Activated naive CD8-positive, alpha-beta T cell treated with anti-CD3 and anti-CD28 coated beads, Interleukin-2, amount 10 ng/mL, durations not matched to agents 7 days and 5 days (primary cell): ENCODE measurements around the gene ZNF335. TPM values are rescaled to one million over a fixed set of nuclear protein-coding genes. Genes with fewer than 3 reads are reported as not detected.

ENCODE experiments used
- ATAC-seq: fragments of 150-1000 bp; cut with Tn5 transposase; one replicate; pipeline ENCODE4 v1.10.0; 2021; ENCODE audit warnings: low read depth, moderate library complexity
- POLR2A ChIA-PET: fragments of 350-600 bp; sonication (Branson Sonifier 250); formaldehyde crosslinking; loops from one replicate; lab custom pipeline; 2021; ENCODE audit warnings: antibody characterized with exemption; lab: Charles Lee
- DNase-seq: peaks from one replicate; pipeline ENCODE4 v3.0.0; 2021
- H3K27ac Mint-ChIP-seq: one replicate; pipeline ENCODE4 v1.8.0; 2022; ENCODE audit warnings: mild to moderate bottlenecking, mixed read lengths
- H3K27me3 Mint-ChIP-seq: one replicate; pipeline ENCODE4 v1.8.0; 2022; ENCODE audit warnings: mild to moderate bottlenecking, moderate library complexity, mixed read lengths
- H3K36me3 Mint-ChIP-seq: one replicate; pipeline ENCODE4 v1.8.0; 2021; ENCODE audit warnings: mild to moderate bottlenecking, mixed read lengths
- H3K4me1 Mint-ChIP-seq: one replicate; pipeline ENCODE4 v1.8.0; 2021; ENCODE audit warnings: mixed read lengths
- H3K4me3 Mint-ChIP-seq: one replicate; pipeline ENCODE4 v1.8.0; 2022; ENCODE audit warnings: mild to moderate bottlenecking, moderate library complexity, mixed read lengths
- H3K9me3 Mint-ChIP-seq: one replicate; pipeline ENCODE4 v1.8.0; 2021; ENCODE audit warnings: mixed read lengths
- total RNA-seq, 2 experiments: library from RNA; stranded (reverse); gene quantifications; one replicate each; pipeline ENCODE4 v1.2.3, GENCODE V29; 2021

Gene ZNF335
- total RNA-seq, 2 experiments from 2014 or later, result 43.3 to 43.7 TPM

DNA sequence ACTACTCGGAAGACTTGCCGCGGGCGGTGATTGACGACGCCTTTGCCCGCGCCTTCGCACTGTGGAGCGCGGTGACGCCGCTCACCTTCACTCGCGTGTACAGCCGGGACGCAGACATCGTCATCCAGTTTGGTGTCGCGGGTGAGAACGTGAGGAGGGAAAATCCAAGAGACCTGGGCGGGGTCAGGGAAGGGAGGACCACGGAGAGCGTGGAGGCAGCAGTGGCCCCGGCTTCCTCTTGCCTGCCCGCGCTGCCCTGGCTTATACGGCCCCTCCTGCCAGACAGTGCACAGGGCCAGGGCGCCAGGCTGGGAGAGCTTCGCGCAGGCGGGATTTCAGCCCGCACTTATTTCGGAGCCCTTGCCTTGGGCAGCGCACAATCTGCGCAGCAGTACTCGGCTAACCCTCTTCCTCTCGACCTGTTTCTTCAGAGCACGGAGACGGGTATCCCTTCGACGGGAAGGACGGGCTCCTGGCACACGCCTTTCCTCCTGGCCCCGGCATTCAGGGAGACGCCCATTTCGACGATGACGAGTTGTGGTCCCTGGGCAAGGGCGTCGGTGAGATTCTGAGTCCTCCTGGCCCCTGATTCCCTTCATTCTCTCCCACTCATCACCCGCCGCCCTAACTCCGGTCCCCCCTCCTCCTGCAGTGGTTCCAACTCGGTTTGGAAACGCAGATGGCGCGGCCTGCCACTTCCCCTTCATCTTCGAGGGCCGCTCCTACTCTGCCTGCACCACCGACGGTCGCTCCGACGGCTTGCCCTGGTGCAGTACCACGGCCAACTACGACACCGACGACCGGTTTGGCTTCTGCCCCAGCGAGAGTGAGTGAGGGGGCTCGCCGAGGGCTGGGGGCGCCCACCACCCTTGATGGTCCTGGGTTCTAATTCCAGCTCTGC lies 38.7 kb upstream of the ZNF335 start:
- no peaks in the 10 kb centered on the region for H3K9me3 Mint-ChIP-seq
- H3K4me1 Mint-ChIP-seq, result peaks cover 50% of the 10 kb centered on the region
- ATAC-seq (peak; percentile 28), DNase-seq (peak; percentile 60)
- peak overlapping the region; percentile 35 for H3K4me3 Mint-ChIP-seq
- H3K27me3 Mint-ChIP-seq, result peaks cover 71% of the 10 kb centered on the region
- H3K27ac Mint-ChIP-seq, result no peak overlapping the region
- POLR2A ChIA-PET, result interaction anchor here (0.5 to 1.0 kb wide), 2 partner anchors 20 to 40 kb away, joined by 3 read pairs; no protein-coding TSS in a partner anchor
- no peaks in the 10 kb centered on the region for H3K36me3 Mint-ChIP-seq

GRCh38 chr20:46009816-46010215 lies 37.8 kb upstream of the ZNF335 start:
- H3K4me1 Mint-ChIP-seq, result peaks cover 59% of the 10 kb centered on the region
- H3K27me3 Mint-ChIP-seq, result peaks cover 73% of the 10 kb centered on the region
- POLR2A ChIA-PET, result no interaction called here
- no peaks in the 10 kb centered on the region for H3K9me3 Mint-ChIP-seq
- no peak overlapping the region for H3K27ac Mint-ChIP-seq
- no peak overlapping the region for H3K4me3 Mint-ChIP-seq
- H3K36me3 Mint-ChIP-seq, result no peaks in the 10 kb centered on the region
- DNase-seq, result no peak
- ATAC-seq, result no peak

DNA sequence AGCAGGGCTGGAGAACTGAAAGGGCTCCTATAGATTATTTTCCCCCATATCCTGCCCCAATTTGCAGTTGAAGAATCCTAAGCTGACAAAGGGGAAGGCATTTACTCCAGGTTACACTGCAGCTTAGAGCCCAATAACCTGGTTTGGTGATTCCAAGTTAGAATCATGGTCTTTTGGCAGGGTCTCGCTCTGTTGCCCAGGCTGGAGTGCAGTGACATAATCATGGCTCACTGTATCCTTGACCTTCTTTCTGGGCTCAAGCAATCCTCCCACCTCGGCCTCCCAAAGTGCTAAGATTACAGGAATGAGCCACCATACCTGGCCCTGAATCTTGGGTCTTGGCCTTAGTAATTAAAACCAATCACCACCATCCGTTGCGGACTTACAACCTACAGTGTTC lies 35.7 kb upstream of the ZNF335 start:
- no peak for ATAC-seq
- DNase-seq, result no peak
- no peak overlapping the region for H3K4me3 Mint-ChIP-seq
- H3K9me3 Mint-ChIP-seq, result no peaks in the 10 kb centered on the region
- H3K36me3 Mint-ChIP-seq, result no peaks in the 10 kb centered on the region
- H3K27ac Mint-ChIP-seq, result no peak overlapping the region
- POLR2A ChIA-PET, result no interaction called here
- peaks cover 68% of the 10 kb centered on the region for H3K27me3 Mint-ChIP-seq
- H3K4me1 Mint-ChIP-seq, result peaks cover 62% of the 10 kb centered on the region

- Mint-ChIP-seq H3K27ac (no peak overlapping the region), H3K4me3 (no peak overlapping the region), H3K4me1 (peaks cover 62% of the 10 kb centered on the region), H3K27me3 (peaks cover 61% of the 10 kb centered on the region), H3K36me3 (no peaks in the 10 kb centered on the region), H3K9me3 (no peaks in the 10 kb centered on the region)
- POLR2A ChIA-PET, result no interaction called here
- DNase-seq (no peak), ATAC-seq (no peak)
Observed at GRCh38 chr20:46006964-46007363, 35.0 kb upstream of the ZNF335 start.

GRCh38 chr20:46006022-46006705 lies 34.2 kb upstream of the ZNF335 start:
- ATAC-seq (no peak), DNase-seq (no peak)
- Mint-ChIP-seq H3K4me1 (peaks cover 57% of the 10 kb centered on the region), H3K36me3 (no peaks in the 10 kb centered on the region), H3K4me3 (peak overlapping the region; percentile 35), H3K27me3 (peaks cover 55% of the 10 kb centered on the region), H3K27ac (no peak overlapping the region), H3K9me3 (no peaks in the 10 kb centered on the region)
- POLR2A ChIA-PET, result interaction anchor here (1.3 kb wide), 1 partner anchor 72 kb away, joined by 4 read pairs; the partner anchor contains the start of gene PCIF1

GRCh38 chr20:46004889-46005473 lies 33.0 kb upstream of the ZNF335 start:
- Mint-ChIP-seq H3K4me1 (peaks cover 55% of the 10 kb centered on the region), H3K36me3 (no peaks in the 10 kb centered on the region), H3K4me3 (peak overlapping the region; percentile 71), H3K9me3 (no peaks in the 10 kb centered on the region), H3K27ac (peak overlapping the region; percentile 63), H3K27me3 (peaks cover 43% of the 10 kb centered on the region)
- ATAC-seq (peak; percentile 63), DNase-seq (peak; percentile 54)
- POLR2A ChIA-PET, result interaction anchor here (0.6 to 1.5 kb wide), 7 partner anchors 8 to 70 kb away, joined by 3 to 5 read pairs (median 4); partner anchors contain the start of genes PCIF1 and ZNF335

DNA sequence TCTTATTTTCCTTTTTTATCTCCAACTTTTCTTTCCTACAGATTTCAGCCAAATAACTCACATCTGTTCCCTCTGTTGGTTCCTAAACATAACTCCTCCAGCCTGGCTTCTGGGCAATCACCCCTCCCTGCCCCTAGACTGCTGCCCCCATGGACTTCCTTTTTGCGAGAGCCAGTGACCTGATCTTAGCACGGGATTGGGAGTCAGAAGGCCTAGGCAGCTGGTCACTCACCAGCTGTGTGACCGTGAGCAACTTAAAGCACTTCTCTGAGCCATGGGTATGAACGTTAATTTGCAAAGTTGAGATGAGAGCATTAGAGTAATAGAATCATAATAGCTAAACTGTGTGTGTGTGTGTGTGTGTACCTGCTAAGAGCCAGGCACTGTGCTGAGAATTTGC lies 32.2 kb upstream of the ZNF335 start:
- DNase-seq (no peak), ATAC-seq (no peak)
- Mint-ChIP-seq H3K9me3 (no peaks in the 10 kb centered on the region), H3K27me3 (peaks cover 39% of the 10 kb centered on the region), H3K27ac (peak overlapping the region; percentile 63), H3K4me3 (peak overlapping the region; percentile 71), H3K4me1 (peaks cover 53% of the 10 kb centered on the region), H3K36me3 (no peaks in the 10 kb centered on the region)
- POLR2A ChIA-PET, result interaction anchor here (1.2 to 1.5 kb wide), 3 partner anchors 9 to 31 kb away, joined by 3 to 4 read pairs (median 4); partner anchors contain the start of gene ZNF335

DNA sequence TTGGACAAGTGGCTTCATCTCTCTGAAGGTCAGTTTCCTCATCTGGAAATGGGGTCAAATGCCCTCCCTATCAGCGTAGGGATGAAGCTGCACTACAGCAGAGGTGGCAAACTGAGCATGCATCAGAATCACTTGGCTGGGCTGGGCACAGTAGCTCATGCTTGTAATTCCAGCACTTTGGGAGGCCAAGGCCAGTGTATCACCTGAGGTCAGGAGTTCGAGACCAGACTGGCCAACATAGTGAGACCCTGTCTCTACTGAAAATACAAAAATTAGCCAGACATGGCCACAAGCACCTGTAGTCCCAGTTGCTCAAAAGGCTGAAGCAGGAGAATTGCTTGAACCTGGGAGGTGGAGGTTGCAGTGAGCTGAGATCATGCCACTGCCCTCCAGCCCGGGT lies 30.0 kb upstream of the ZNF335 start:
- no peak for DNase-seq
- ATAC-seq, result no peak
- H3K36me3 Mint-ChIP-seq, result no peaks in the 10 kb centered on the region
- H3K27me3 Mint-ChIP-seq, result peaks cover 20% of the 10 kb centered on the region
- H3K27ac Mint-ChIP-seq, result no peak overlapping the region
- H3K4me1 Mint-ChIP-seq, result peaks cover 56% of the 10 kb centered on the region
- H3K9me3 Mint-ChIP-seq, result no peaks in the 10 kb centered on the region
- POLR2A ChIA-PET, result interaction anchor here (0.8 to 1.4 kb wide), 2 partner anchors 12 to 67 kb away, joined by 3 to 4 read pairs; partner anchors contain the start of gene PCIF1
- H3K4me3 Mint-ChIP-seq, result no peak overlapping the region

DNA sequence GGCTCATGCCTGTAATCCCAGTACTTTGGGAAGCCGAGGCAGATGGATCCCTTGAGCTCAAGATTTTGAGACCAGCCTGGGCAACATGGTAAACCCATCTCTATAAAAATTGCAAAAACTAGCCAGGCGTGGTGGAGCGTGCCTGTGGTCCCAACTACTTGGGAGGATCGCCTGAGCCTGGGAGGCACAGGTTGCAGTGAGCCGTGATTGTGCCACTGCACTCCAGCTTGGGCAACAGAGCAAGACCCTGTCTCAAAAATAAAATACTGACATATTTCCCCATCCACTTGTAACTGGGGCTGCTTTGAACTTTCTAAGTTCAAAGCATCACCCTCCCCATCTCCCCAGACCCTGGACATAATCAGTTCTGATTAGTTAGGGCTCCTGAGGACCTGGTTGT lies 29.5 kb upstream of the ZNF335 start:
- Mint-ChIP-seq H3K4me3 (no peak overlapping the region), H3K9me3 (no peaks in the 10 kb centered on the region), H3K27me3 (peaks cover 20% of the 10 kb centered on the region), H3K4me1 (peaks cover 55% of the 10 kb centered on the region), H3K36me3 (no peaks in the 10 kb centered on the region), H3K27ac (no peak overlapping the region)
- ATAC-seq, result no peak
- DNase-seq, result no peak
- POLR2A ChIA-PET, result interaction anchor here (0.8 to 1.4 kb wide), 3 partner anchors 12 to 67 kb away, joined by 3 to 4 read pairs (median 3); partner anchors contain the start of gene PCIF1

DNA sequence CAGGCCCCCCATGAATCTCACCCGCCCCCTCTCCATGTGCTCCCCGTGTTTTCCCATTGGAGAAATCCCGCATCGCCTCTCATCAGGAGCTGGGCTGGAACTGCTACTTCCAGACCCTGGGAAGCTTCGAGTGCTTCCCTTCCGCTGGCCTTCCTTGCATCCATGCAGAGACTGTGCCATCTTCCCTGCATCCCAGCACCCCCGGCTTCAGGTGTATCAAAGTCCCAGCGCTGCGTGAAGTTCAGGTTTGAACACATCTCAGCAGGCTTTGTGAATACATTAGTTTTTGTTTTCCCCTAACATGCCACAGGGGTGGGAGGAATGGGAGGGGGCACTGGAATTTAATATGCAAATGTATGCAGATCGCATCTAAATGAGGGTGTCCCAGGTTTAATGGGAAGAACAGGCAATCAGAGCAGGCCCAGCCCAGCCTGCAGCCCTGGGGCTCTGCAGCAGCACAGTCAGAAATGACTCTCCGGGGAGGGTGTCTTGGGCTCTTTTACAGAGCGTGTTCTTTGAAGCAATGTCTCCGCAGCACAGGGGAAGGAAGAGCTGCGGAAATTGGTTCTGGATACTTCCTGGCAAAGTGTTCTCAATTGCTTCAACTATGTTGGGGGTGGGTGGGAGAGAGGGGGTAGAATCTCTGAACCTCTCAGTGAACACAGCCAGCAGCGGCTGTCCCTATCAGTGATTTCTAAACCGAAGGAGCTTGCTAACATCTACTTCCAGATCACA lies 28.4 kb upstream of the ZNF335 start:
- peak; percentile 62 for ATAC-seq
- H3K9me3 Mint-ChIP-seq, result no peaks in the 10 kb centered on the region
- peaks cover 13% of the 10 kb centered on the region for H3K27me3 Mint-ChIP-seq
- DNase-seq, result no peak
- H3K27ac Mint-ChIP-seq, result peak overlapping the region; percentile 70
- POLR2A ChIA-PET, result interaction anchor here (0.8 to 1.4 kb wide), 2 partner anchors 13 to 66 kb away, joined by 3 to 4 read pairs; partner anchors contain the start of gene PCIF1
- no peaks in the 10 kb centered on the region for H3K36me3 Mint-ChIP-seq
- H3K4me1 Mint-ChIP-seq, result peaks cover 46% of the 10 kb centered on the region
- H3K4me3 Mint-ChIP-seq, result peak overlapping the region; percentile 31

- ATAC-seq (no peak), DNase-seq (no peak)
- POLR2A ChIA-PET, result interaction anchor here (0.6 to 1.3 kb wide), 3 partner anchors 8 to 29 kb away, joined by 3 to 4 read pairs (median 3); partner anchors contain the start of gene ZNF335
- Mint-ChIP-seq H3K4me3 (no peak overlapping the region), H3K4me1 (peaks cover 45% of the 10 kb centered on the region), H3K36me3 (no peaks in the 10 kb centered on the region), H3K9me3 (no peaks in the 10 kb centered on the region), H3K27me3 (peaks cover 10% of the 10 kb centered on the region), H3K27ac (no peak overlapping the region)
Observed at GRCh38 chr20:45999557-46000261, 27.7 kb upstream of the ZNF335 start.

- H3K9me3 Mint-ChIP-seq, result no peaks in the 10 kb centered on the region
- H3K4me1 Mint-ChIP-seq, result peaks cover 39% of the 10 kb centered on the region
- no peaks in the 10 kb centered on the region for H3K36me3 Mint-ChIP-seq
- H3K27ac Mint-ChIP-seq, result peak overlapping the region; percentile 46
- POLR2A ChIA-PET, result interaction anchor here (1.3 kb wide), 1 partner anchor 26 kb away, joined by 3 read pairs; the partner anchor contains the start of gene ZNF335
- no peak for DNase-seq
- H3K27me3 Mint-ChIP-seq, result peaks cover 12% of the 10 kb centered on the region
- peak; percentile 59 for ATAC-seq
- peak overlapping the region; percentile 26 for H3K4me3 Mint-ChIP-seq
Observed at GRCh38 chr20:45998761-45999160, 26.8 kb upstream of the ZNF335 start.
